ES-I3 (cell line): Measurements from ENCODE around the gene ACBD5.
A peak's percentile ranks its signal among the peaks of the same experiment; 100 is the strongest.
"Not testable (repeated sequence)": the region's sequence is repeated elsewhere in the genome, so short reads cannot be mapped to it uniquely, and the experiment has no call there.

Experiments
- H3K36me3 ChIP-seq: 2 replicates; pipeline ENCODE4 v1.6.1; 2013; ENCODE audit warnings: mild to moderate bottlenecking, low read length, control low read depth, moderate library complexity; ENCODE audit not compliant: insufficient read depth
- H3K4me1 ChIP-seq: 2 replicates; pipeline ENCODE4 v1.6.1; 2013; ENCODE audit warnings: mild to moderate bottlenecking, control low read depth, low read length; ENCODE audit not compliant: insufficient read depth
- H3K9ac ChIP-seq: 2 replicates; pipeline ENCODE4 v1.6.1; 2013; ENCODE audit warnings: low read depth, mild to moderate bottlenecking, low read length, moderate library complexity
- H3K9me3 ChIP-seq: 2 replicates; pipeline ENCODE4 v1.6.1; 2013; ENCODE audit warnings: mild to moderate bottlenecking, low read length, moderate library complexity; ENCODE audit not compliant: control insufficient read depth, insufficient read depth

The ACBD5 gene

DNA sequence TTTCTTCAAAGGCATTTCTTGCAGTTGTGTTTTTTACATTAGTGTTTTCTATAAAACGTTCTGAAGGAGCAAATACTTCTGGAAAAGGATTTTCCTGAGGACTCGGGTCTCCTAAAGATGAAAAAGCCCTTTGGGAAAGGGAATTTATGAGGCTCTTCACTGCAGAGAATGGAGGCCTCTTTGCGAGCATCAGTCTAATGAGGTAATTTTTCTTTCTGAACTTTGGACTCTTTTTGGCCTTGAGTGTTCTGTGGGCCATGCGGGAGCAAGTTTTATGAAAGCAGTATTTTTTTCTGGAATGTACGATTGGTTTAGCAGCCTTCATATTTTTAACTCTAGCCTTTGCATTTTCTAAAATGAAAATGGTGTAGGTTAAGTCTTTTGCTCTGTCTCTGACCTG lies 6.4 kb upstream of the ACBD5 start:
- peaks cover under 1% of the 10 kb centered on the region; the same call in 1 of the 2 replicates for H3K4me1 ChIP-seq
- H3K36me3 ChIP-seq: no peaks in the 10 kb centered on the region
- no peaks in the 10 kb centered on the region for H3K9me3 ChIP-seq

DNA sequence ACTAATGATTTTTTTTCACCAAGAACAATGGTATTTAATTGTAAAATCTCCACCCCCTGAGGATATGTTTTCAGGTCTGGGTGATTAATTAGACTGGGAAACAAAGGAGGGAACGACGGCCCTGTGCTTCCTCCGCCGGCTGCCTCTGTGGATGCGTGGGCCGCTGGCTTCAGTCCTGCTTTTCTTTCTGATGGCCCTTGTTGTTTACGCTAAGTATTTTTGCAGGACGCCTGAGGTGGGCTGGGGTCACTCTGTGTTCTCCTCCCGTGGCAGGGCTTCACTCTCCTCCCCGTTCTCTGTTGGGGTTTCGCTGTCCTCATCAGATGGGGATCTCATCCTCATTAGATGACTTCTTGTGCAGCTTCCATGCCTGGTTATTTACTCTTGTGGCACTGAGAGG lies 5.2 kb upstream of the ACBD5 start:
- no peaks in the 10 kb centered on the region for H3K36me3 ChIP-seq
- H3K9me3 ChIP-seq: no peaks in the 10 kb centered on the region
- H3K4me1 ChIP-seq: no peaks in the 10 kb centered on the region
- H3K9ac ChIP-seq: no peak overlapping the region

More for the DNA sequence above, 6.4 kb upstream of the ACBD5 start:
- H3K9ac ChIP-seq: no peak overlapping the region

DNA sequence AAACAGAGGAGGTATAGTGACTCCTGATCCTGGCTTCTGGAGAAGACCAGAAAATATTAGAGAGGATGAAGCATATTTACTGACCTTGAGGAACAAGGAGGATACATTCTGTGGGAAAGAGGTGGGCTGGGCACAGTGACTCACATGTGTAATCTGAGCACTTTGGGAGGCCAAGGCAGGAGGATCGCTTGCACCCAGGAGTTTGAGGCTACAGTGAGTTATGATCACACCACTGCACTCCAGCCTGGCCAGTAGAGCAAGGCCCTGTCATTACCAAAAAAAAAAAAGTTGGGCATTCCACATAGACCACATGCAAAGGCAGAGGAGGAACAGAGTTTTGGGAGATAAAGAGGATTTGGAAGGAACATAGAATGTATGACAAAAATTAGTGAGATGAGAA lies 4.4 kb upstream of the ACBD5 start:
- H3K36me3 ChIP-seq: no peaks in the 10 kb centered on the region
- H3K4me1 ChIP-seq: no peaks in the 10 kb centered on the region
- no peak overlapping the region for H3K9ac ChIP-seq
- H3K9me3 ChIP-seq: no peaks in the 10 kb centered on the region

DNA sequence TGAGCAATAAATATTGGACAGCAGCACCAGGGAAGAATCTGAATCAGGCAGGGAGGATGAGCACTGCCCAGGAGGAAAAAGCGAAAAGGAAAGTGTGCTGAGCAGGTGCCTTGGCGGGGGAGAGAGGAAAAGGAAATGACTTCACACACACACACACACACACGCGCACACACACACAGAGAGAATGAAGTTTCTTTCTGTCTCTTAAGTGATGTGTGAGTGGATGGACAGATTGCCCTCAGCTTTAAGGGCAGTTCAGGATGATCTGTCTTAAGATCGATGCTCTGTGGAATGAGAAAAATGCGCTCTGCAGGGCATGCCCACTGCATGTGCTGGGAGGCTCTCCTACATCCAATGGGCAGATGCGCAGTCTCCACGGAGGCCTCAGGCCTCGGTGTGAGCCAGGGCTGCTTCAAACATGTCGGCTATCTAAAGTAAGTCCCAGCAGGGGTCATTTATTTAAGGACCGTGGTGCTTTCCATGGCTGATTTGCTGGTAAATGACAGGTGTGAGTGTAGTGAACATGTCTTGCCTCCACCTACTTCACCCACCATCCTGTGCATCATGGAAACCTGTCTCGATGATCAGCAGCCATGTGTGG lies 2.5 kb upstream of the ACBD5 start:
- H3K9ac ChIP-seq: peak overlapping the region; percentile 64
- H3K36me3 ChIP-seq: no peaks in the 10 kb centered on the region
- H3K9me3 ChIP-seq: no peaks in the 10 kb centered on the region
- no peaks in the 10 kb centered on the region for H3K4me1 ChIP-seq

DNA sequence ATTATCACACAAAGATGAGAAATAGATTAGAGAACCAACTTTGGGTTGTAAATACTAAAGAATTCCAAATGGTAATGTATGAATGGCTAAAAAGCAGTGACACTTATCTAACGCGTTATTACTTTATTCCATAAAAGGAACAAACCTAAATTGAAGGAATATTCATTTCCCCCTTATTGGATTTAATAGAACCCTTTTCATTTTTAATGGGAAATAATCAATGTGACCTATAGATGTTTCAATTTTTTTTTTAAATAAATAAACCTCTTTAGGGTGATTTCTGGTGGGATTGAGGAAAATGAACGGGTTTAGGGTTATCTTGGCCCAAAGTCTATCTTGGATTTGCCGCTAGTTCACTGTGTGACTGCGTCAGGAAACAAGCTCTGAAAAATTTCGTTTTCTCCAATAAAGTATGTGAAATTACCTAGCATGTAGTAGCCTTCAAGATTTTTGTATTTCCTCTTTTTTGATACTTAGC lies 1.9 kb upstream of the ACBD5 start:
- H3K9ac ChIP-seq: peak overlapping the region; percentile 64
- no peaks in the 10 kb centered on the region for H3K4me1 ChIP-seq
- no peaks in the 10 kb centered on the region for H3K9me3 ChIP-seq
- no peaks in the 10 kb centered on the region for H3K36me3 ChIP-seq

DNA sequence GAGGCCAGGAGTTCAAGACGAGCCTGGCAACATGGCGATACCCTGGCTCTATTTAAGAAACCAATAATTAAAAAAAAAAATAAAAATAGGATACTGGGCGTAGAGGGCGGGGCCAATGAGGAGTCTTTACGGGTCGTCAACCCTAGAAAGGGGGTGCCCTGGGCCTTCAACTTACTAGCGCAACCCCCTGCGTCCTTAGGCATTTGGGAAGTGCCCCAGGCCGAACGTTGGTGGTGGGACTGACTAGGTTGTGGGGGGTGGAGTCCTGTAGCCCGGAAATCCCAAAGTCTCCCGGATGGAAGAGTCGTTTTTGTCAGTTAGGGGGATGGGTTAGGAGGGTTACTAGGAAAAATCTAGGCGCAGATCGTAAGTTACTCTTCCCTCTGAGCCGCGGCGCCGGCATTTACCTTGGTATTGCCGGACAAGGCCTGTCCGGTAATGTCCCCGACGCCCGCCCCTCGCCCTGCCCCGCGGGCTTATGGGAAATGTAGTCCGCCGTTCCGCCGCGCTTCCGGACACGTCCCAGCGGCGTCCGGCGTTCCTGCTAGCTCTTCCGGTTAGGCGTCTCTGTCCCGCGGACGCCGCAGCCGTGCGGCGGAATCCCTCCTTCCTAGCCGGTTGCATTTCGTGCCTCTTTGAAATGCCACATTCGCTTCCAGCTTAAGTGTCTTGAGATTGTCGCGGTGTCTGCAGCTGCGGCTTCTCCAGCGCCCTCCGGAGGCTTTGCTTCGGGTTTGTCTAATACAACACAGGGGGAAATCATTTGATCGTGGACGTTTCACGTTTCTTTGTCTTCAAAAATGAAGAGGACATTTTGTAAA lies 1.3 kb upstream of the ACBD5 start:
- no peaks in the 10 kb centered on the region for H3K36me3 ChIP-seq
- H3K4me1 ChIP-seq: no peaks in the 10 kb centered on the region
- no peaks in the 10 kb centered on the region for H3K9me3 ChIP-seq
- H3K9ac ChIP-seq: peak overlapping the region; percentile 64

DNA sequence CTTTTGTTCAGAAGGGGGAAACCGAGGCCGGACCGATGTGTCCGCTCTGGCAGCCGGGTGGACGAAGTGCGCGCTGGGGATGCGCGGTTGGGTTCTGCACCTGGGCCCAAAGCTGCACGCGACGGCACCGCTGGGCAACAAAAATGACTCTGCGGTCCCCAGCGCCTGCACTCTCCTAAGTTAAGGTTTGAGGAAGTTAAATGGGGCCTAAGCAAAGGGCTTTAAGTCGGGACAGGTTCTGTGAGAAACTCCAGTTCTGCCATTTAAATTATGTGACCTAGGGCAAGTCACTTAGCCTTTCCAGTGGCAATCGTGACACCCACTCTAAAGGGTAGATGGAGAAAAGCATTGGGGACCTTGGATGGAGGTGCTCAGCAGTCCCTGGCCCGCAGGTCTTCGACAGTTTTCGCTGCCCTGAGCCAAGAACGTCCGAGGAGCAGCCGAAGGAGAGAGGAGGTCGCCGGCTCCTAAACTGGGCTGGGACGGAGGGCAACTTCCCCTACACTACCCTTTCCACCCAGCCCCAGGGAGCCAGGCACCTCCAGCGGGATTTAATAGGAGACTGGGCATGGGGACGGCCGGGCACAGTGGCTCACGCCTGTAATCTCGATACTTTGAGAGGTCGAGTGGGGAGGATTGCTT lies 534 bp upstream of the ACBD5 start:
- Histone ChIP-seq H3K9me3 (no peaks in the 10 kb centered on the region), H3K4me1 (no peaks in the 10 kb centered on the region), H3K9ac (peak overlapping the region; percentile 64), H3K36me3 (no peaks in the 10 kb centered on the region)

DNA sequence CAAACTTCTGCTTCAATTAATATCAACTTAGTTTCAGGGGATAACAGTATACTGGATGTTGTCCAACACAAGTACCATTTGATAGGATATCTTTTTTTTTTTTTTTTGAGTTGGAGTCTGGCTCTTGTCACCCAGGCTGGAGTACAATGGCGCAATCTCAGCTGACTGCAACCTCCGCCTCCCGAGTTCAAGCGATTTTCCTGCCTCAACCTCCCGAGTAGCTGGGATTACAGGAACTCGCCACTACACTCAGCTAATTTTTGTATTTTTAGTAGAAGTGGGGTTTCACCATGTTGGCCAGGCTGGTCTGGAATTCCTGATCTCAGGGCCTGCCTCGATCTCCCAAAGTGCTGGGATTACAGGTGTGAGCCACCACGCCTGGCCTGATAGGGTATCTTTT lies 3.1 kb downstream of the ACBD5 start:
- not testable (repeated sequence) for H3K9me3 ChIP-seq, H3K4me1 ChIP-seq, H3K36me3 ChIP-seq, H3K9ac ChIP-seq

DNA sequence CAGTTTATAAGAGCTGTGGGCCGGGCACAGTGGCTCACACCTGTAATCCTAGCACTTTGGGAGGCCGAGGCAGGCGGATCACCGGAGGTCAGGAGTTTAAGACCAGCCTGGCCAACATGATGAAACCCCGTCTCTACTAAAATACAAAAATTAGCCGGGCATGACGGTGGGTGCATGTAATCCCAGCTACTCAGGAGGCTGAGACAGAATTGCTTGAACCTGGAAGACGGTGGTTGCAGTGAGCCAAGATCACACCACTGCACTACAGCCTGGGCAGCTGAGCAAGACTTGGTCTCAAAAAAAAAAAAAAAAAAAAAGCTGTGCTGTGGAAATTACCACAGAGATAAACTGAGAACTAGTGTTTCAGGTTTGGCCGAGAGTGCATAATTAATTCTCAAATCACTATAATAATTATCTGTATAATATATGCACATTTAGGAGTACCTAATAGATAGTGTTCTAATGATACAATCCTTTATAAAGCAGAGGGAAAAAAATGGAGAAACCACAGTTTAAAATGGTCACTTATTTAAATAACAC lies 3.9 kb downstream of the ACBD5 start:
- not testable (repeated sequence) for H3K4me1 ChIP-seq, H3K9me3 ChIP-seq, H3K36me3 ChIP-seq, H3K9ac ChIP-seq

DNA sequence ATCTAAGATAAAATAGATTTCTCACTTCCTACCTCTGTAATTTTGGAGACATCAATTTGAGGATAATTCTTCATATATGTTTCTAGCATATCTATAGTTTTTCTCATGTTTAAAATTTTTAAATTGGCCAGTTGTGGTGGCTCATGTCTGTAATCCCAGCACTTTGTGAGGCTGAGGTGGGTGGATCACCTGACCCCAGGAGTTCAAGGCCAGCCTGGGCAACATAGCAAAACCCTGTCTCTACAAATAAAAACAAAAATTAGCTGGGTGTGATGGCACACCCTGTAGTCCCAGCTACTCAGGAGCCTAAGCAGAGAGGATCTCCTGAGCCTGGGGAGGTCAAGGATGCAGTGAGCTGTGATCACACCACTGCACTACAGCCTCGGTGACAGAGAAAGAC lies 4.9 kb downstream of the ACBD5 start:
- H3K36me3 ChIP-seq: no peaks in the 10 kb centered on the region
- H3K9me3 ChIP-seq: no peaks in the 10 kb centered on the region
- no peaks in the 10 kb centered on the region for H3K4me1 ChIP-seq
- H3K9ac ChIP-seq: no peak overlapping the region

DNA sequence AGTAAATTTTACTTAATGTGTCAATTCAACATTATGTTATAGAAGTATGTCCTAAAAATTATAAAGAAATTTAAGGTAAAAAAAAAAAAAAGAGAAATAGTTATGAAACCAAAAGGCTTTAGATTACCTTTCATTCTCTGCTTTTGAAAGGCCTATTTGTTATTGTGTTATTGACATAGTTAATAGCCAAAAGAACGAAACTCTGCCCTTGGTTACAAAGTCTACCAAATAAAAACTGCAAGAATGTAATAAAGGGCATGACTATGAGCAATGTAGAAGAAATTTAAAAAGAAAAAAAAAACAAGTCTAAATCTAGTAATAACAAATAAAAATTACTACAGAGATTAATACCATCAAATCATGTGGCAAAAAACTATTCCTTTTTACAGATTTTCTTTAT lies 10.6 kb downstream of the ACBD5 start:
- Histone ChIP-seq H3K9me3 (no peaks in the 10 kb centered on the region), H3K4me1 (no peaks in the 10 kb centered on the region), H3K9ac (no peak overlapping the region), H3K36me3 (no peaks in the 10 kb centered on the region)

DNA sequence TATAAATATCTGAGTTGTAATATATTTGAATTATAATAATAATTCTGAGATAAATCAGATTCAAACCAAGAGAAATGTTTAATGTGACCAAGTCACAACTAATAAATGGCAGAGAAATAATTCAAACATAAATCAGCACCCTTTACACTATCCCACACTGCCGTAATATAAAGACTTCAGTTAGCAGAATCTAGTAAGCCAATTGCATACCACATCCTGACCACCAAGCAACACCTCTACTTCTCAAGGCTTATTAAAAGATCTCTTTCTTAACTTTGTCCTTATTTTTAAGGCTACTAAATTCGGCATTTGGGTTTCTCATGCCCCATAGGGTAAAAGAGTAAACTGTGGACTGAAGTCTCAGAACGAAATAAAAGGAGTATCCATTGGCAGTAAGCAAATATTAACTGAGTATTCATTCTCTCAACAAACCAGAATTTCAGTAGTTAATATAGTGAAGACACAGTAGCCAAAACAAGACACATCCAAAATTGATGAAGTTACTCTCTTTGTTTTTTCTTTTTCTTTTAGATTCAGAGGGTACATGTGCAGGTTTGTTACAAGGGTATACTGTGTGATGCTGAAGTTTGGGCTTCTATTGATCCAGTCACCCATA lies 14.8 kb downstream of the ACBD5 start:
- H3K9ac ChIP-seq: no peak overlapping the region
- no peaks in the 10 kb centered on the region for H3K36me3 ChIP-seq
- no peaks in the 10 kb centered on the region for H3K9me3 ChIP-seq
- no peaks in the 10 kb centered on the region for H3K4me1 ChIP-seq

DNA sequence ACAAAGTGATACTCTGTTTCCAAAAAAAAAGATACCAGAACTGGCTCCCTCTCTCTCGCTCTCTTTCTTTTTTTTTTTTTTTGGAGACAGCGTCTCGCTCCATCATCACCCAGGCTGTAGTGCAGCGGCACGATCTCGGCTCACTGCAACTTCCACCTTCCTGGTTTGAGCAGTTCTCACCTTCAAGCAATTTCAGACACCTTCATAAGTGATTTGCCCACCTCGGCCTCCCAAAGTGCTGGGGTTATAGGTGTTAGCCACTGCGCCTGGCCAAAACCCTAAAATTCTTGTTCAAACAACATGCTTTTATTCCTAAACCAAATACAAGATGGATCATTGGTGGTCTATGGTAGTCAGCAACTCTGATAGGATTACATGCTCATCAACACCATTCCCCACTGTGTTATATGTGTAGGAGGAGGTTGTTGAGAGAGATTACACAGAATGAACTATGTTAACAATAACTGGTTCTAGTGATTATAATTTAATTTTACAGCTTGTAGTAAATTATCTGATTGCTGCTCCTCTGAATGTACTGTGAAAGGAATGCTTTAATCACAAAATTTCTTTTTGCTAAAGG lies 15.5 kb downstream of the ACBD5 start:
- Histone ChIP-seq H3K9ac (no peak overlapping the region), H3K4me1 (no peaks in the 10 kb centered on the region), H3K9me3 (no peaks in the 10 kb centered on the region), H3K36me3 (no peaks in the 10 kb centered on the region)

DNA sequence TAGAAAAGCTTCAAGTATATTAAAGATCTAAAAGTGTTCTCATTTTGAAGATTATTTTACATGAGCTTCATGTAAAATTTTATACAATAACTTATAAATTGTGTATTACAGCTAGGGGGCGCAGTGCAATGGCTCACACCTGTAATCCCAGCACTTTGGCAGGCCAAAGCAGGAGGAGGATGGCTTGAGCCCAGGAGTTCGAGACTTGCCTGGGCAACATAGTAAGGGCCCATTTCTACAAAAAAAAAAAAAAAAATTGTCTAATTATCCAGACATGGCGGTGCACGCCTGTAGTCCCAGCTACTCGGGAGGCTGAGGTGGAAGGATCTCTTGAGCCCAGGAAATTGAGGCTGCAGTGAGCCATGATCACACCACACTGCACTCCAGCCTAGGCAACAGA lies 16.6 kb downstream of the ACBD5 start:
- H3K4me1 ChIP-seq: no peaks in the 10 kb centered on the region
- H3K9me3 ChIP-seq: no peaks in the 10 kb centered on the region
- H3K9ac ChIP-seq: no peak overlapping the region
- H3K36me3 ChIP-seq: no peaks in the 10 kb centered on the region; the same call in 1 of the 2 replicates
